NCI-H1417 (cell line): ENCODE measurements around the gene C16orf96.
"Not testable (repeated sequence)": the region's sequence is repeated elsewhere in the genome, so short reads cannot be mapped to it uniquely, and the experiment has no call there.

Experiments
- DNase-seq, 3 experiments: peaks; one replicate each; lab custom pipeline; 2025; lab: John Stamatoyannopoulos, UW

Gene C16orf96

DNA sequence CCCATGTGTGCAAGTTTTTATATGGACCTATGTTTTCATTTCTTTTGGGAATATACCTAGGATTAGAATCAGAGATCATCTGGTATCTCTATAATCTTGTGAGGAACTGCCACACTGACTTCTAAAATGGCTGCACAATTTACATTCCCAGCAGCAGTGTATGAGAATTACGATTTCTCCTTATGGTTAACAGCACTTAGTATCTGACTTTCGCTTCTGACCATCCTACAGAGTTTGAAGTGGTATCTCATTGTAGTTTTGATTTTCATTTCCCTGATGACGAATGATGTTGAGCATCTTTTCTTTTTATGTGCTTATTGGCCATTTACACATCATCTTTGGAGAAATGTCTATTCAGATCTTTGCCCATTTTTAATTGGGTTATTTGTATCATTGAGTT is 10.0 kb downstream of the C16orf96 start:
- no peak for DNase-seq

DNA sequence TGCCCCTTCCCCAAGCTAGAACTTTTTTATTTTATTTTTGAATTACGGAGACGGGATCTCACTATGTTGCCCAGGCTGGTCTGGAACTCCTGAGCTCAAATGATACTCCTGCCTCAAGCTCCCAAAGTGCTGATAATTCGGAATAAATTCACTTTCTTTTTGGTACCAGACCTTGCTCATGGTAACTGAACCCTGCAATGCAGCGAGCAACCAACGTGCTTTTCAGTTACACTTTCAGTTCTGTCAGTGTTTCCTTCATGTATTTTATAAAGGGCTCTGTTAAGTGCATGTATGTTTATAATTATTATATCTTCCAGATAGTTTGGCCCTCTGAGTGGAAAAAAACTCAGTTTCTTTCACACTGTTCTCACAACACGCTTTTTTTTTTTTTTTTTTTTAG is 13.9 kb downstream of the C16orf96 start:
- no peak for DNase-seq

DNA sequence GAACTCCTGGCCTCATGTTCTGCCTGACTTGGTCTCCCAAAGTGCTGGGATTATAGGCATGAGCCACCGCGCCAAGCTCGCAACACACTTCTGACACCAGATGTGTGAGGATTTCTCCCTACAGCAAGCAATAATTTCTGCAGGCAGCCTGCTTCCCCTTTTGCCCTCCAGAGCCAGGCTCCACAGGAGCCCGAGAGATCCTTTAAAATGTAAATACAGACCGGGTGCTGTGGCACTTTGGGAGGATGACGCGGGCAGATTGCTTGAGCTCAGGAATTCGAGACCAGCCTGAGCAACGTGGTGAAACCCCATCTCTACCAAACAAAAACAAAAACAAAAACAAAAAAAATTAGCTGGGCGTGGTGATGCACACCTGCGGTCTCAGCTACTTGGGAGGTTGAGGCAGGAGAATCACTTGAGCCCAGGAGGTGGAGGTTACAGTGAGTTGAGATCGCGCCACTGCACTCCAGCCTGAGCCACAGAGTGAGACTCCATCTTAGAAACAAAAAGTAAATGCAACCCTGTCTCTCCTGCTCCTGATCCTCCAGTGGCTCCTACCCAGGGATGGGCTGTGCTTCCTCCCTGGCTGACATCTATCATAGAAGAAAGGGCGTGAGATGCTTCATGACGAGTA is 14.7 kb downstream of the C16orf96 start:
- DNase-seq, result no peak

DNA sequence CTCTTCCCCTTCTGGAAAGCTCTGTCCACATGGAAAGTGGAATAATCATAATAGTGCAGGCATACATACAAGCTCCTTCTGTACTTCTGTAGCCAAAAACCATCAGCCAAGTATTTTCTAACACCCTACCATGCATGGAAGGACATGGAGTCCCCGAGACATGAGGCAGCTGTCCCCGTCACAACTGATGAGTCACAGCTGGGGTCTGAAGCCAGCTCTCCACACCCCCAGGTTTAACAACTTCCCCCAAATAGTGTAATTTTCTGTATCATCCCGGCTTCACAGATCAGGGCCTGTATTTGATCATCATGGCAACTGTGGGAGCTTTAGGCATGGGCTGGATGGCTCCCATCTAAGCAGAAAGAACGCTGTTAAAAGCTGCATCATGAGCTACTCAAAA is 16.6 kb downstream of the C16orf96 start:
- DNase-seq, result no peak

DNA sequence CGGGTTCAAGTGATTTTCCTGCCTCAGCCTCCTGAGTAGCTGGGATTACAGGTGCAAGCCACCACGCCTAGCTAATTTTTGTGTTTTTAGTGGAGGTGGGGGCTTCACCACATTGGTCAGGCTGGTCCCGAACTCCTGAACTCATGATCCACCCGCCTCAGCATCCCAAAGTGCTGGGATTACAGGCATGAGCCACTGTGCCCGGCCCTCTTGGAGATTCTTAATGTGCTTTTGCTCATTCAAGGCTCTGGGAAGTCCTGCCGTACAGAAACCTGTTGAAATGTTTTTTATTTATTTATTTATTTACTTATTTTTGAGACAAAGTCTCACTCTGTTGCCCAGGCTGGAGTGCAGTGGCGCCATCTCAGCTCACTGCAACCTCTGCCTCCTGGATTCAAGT is 17.8 kb downstream of the C16orf96 start:
- not testable (repeated sequence) for DNase-seq

DNA sequence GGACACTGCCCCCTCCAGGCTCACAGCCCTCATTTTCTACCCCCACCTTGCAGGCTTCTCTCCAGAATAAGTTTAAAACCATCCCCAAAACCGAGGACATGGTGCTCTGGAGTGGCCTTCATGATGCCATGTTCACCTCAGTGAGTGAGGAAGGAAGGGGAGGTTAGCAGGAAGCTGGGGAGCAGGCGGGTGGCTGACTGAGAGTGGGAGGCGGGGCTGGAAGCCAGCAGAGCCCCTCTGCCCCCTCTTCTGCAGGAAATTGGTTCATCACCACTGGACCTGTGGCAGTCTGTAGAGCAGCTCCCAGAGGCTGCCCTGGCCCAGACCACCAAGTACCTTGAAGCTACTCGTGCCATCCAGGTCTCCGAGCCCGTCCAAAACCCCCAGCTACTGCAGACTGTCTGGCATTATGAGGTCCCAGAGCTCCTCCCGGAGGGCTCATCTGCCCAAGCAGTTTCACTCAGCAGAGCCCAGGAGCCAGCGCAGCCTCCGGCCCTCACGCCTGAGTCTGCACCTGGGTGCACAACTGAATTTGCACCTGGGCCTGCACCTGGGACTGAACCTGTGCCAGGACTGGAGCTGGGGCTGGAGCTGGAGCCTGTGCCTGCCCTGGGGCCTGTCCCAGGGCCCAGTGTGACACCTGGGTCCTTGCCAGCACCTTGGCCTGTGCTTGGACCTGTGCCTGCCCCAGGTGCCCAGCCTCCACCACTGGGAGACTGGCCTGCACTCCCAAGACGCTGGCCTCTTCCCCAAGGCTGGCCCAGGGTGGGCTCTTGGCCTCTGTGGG is 19.0 kb downstream of the C16orf96 start:
- no peak for DNase-seq

DNA sequence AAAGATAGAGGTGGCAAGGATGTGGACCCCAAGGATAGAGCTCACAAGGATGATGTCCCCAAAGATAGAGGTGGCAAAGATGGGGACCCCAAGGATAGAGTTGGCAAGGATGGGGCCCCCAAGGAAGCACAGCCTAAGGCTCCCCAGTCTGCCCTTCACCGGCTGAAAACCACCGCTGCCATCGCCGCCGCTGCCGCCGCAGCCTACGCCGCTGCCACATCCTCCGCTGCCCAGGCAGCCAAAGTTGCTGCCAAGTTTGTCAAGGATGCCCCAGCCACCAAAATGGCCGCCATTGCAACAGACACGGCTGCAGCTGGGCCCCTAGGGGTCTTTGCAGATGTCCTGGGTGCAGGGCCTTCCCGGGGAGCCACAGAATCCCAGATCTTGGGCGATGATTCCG is 19.9 kb downstream of the C16orf96 start:
- no peak for DNase-seq

DNA sequence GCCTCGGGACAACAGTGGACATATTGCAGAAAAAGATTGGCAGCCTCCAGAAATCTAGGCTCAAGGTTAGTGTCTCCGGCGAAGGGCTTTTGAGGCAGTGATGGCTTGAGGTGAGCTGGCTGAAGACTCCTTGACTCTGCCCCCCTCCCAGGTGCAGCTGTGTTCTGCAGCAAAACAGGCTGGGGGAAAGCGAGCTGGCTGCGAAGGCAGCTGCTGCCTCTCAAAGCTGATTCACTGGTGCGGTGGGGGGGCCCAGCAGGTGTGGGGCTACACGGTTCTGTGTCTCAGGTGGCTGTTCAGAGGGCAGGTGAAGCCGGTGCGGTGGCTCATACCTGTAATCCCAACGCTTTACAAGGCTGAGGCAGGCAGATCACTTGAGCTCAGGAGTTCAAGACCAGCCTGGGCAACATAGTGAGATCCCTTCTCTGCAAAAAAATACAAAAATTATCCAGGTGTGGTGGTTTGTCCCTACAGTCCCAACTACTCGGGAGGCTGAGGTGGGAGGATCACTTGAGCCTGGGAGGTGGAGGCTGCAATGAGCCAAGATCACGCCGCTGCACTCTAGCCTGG is 22.9 kb downstream of the C16orf96 start:
- DNase-seq, result peak; percentile 74 to 82 (median 76)

DNA sequence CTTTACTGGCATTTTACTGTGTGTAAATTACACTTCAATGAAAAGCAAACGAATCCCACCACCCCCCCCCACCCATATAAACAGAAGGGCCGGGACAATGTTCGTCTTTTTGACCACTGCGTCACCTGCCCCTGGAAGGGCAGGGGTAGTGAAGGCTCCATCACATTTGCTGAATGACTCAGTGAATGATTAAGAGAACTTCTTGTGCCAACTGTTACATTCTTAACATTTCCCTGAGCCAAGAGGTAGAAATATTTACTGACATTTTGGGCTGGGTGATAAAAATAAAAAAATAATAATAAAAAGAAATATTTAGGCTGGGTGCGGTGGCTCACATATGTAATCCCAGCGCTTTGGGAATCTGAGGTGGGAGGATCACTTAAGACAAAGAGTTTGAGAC is 24.1 kb downstream of the C16orf96 start:
- no peak for DNase-seq

DNA sequence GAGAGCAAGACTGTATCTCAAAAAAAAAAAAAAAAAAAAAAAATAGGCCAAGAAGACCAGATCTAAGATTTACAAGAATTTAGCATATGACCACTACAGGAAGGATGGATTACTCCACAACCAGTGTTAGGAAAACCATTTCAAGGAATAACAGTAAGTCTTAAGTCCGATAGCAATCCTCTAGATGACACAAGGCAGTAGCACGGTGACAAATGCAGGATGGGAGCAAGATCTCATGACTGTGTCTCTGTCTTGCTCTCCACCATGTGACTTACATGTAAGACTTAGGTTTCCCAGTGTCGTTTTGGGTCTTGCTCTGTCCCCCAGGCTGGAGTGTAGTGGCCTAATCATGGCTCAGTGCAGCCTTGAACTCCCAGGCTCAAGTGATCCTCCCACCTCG is 27.8 kb downstream of the C16orf96 start:
- no peak for DNase-seq

DNA sequence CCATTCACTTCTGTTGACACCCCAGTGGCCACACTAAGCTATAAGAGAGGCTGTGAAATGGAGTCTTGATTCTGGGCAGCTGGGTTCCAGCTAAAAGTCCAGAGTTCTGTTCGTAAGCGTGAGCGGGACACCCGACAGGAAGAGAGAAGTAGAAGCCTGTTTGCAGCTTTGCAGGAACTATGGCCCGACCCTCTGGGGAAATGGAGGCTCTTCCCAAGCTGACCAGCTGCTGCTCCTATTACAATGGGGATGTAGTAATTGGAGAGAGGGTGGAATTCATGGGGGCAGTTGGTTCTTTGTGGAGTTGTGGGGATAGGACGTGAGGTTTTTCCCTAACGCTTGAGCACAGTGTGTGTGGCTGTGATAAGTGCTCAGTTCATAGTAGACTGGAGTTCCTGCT is 30.2 kb downstream of the C16orf96 start:
- no peak for DNase-seq

DNA sequence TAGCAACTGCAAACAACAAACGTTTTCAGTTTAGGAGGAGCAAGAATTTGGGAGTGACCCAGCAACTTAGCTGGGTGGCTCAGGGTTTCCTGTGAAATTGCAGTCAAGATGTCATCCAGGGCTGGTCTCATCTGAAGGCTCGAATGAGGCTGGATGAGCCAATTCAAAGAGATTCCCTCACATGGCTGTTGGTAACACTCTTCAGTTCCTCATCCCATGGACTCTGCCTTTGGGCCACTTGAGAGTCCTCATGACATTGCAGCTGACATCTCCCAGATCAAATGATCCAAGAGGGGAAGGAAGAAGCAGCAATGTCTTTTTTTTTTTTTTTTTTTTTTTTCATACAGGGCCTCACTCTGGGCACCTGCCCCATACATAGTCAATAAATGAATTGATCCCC is 32.2 kb downstream of the C16orf96 start:
- DNase-seq, result no peak

DNA sequence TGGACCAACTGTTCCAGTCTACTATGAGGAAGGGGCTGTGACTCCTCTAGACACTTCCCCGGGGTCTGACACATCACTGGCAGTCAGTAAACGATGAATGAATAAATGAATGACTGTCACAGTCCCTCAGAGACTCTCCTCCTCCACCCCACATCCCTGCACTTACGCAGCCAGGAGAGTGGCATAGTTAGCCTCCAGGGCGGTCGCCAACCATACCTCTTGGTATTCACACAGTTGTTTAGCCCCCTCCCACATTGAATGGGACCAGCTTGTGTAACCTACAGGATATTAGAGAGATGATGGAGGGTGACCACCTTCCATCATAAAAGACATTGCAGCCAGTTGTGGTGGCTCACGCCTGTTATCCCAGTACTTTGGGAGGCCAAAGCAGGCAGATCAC is 32.8 kb downstream of the C16orf96 start:
- no peak for DNase-seq

DNA sequence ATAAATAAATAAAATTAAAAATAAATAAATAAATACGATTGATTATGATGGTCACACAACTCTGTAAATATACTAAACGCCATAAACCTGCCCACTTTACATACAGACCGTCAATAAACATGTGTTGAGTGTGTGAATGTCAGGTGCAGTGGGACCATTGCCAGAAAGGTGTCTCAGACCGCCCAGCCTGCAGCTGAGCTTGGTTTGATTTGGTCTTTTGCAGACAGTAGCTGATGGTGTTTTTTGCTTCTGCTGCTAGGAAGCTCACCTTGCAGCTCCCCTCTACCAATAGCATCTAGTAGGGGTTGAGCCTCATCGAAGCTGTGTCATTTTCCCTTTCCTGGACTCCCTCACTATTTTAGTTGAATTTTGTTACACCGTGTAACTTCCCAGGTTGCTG is 35.1 kb downstream of the C16orf96 start:
- no peak for DNase-seq

DNA sequence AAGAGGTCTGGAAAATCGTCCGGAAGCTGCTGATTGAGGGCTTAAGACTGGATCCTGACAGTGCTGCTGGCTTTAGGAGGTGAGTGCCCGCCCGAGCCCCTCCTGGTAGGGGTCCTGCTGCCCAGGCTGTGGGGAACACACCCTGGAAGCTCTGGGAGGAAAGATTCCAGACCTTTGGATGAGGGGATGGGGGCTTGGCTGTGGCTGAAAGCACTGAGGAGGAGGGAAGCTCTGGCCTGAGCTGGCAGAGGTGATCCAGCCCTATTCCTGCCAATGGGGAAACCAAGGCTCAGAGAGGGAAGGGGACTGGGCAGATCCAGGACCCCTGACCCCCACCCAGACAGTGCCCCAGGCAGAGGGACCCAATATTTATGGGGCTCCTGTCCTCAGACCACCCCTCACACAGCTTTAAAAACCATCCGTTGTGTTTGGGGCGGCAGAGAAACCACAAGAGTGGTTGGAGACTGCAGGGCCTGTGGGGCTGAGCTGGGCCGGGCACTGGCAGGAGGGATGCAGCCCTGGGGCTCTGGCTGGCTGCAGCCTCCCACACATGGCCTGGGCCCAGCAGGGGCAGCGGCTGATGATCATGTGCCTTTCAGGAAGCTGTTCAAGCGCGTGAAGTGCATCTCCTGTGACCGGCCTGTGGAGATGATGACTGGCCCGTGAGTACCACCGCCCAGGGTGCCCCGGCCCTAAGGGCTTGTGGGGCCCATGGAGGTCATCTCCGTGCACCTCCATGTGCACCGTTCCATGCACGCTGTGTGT is 35.7 kb downstream of the C16orf96 start:
- no peak for DNase-seq

DNA sequence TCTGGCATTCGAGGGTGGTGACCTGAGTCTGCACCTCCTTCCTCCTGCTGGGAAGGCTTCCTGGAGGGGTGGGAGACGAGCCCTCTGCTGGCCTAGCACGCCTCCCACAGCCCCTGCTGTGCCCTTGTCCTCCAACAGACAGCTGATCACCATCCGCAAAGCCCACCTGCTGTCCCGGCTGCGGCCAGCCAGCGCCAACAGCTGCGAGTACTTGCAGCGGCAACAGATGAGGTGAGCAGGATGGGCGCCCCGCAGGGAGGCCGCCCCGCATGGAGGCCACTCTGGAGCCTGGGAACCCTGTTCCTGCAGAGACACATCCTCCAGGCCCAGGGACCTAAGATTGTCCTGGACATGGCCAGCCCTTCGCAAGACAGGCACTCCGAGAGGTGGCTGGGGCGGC is 36.9 kb downstream of the C16orf96 start:
- DNase-seq, result peak in 2 of 3 experiments; percentile 83 to 91

DNA sequence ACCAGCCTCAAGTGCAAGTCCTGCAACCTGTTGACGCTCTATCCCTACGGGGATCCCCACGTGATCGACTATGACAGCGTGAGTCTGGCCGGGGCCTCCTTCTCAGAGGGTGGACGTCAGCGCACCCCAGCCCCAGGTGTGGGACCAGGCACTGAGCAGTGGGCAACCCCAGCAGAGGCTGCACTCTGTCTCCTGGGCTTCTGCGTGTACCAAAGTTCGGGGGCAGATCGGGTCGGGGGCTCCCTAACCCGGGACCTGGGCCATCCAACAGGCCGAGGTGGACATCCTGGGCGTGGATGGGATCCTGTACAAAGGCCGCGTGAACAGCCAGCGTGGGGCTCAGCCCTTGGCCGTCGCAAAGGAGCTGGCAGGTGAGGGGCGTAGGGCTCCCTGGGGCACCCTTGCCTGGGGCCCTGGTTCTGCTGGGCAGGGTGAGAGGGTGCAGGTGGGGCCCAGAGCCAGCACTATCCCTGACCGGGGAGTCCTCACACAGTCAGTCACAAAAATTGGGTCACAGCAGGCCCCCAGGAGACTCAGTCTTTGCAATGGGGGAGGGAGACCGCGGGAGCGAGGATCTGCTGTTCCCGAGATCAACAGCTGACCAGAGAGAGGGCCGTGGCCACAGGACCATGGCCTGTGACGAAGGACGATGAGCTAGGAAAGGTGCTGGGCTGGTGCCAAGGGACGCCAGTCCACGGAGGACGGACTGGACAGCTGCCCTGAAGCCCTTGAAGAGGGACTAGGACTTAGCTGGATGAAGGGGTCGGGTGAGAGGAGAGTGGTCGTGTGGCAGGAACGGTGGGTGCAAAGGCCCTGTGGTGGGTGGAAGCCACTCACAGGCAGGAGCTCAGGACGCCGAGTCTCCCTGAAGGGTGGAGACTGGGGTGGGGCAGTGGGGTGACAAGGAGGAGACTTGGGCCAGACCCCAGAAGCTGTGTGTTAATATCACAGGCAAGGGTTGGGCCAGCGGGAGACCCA is 38.6 kb downstream of the C16orf96 start:
- DNase-seq, result no peak

DNA sequence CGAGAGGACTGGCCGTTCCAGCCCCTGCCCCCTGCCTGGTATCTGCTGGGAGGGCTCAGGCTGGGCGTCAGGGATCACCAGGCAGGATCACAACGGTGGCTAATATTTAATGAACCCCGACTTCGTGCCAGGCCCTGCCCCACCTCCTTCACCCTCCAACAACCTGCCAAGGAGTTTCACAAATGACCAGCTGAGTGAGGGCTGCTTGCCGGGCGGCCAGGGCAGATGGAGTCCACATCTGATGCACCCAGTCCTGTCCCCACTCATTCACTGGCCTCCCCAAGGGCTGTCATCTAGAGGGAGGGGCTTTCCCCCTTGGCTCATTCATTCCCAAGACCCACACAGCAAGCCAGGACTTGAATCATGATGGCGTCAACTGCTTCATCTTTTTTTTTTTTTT is 41.0 kb downstream of the C16orf96 start:
- DNase-seq, result no peak

DNA sequence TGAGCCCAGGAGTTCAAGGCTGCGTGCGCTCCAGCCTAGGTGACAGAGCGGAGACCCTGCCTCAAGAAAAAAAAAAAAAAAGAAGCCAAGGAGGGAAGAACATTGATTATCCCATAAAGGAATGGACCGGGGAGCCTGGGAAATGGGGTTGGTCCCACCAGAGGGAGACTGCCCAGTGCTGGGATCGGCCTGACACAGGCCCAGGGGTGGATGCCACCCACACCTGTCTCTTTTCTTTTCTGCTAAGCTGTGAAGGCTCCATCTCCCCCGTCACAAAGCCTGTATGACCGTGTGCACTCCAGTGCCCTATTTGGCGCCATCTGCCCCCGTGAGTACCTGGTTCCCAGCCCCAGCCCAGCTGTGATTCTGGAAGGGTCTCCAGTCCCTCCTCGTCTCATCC is 42.9 kb downstream of the C16orf96 start:
- no peak for DNase-seq

DNA sequence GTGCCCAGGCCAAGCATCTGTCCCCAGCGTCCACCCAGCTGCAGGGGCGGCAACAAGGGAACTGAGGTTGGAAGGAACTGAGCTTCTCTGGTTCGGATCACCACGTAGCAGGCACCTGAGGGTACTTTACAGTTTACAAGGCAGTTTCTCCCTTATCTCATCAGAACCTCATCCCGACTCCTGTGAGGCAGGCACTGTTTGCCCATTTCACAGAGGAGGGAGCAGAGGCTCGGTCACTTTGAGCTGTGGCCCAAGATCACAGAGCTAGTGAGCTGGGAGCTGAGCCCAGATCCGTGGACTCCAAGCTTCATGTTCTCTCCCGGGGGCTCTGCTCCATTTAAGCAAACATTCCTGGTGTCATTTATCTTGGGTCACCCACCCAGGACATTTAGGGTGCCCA is 43.4 kb downstream of the C16orf96 start:
- no peak for DNase-seq

DNA sequence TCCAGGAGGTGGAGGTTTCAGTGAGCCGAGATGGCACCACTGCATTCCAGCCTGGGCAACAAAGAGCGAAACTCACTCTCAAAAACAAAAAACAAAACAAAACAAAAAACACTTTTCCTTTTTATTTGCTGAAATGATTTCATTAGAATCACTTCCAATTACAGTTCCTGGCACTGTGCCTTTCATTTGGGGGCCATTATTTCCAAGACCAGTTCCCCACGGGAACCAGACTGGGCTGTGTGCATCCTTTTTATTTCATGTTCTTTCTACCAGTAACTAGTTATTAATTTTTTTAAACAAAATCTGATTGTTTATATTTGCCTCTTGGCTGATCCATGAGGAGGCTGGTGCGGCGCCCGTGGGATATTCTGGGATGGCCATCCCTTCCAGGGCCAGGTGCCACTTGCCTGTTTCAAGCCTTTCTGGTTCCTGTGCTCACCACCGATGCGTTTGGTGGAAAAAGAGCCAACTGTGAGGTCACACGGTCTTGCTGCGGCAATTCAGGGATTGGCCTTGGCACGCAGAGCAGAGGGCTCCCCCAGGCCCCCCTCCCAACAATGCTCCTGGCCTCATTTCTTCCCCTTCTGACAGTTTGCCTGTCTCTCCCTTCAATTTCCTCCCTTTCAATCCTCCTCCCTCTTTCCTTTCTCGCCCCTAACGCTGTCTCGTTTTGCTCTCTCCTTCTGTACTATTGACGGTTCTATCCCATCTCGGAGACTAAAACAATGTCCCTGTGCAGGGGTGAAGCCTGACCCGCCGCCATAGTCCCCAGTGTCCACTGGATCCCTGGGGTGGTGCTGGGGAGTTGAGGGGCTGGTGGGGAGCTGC is 45.1 kb downstream of the C16orf96 start:
- DNase-seq, result no peak
